GM19328 (cell line): ENCODE data around the gene LRP3.
"Not testable (repeated sequence)": the region's sequence is repeated elsewhere in the genome, so short reads cannot be mapped to it uniquely, and the experiment has no call there.

ENCODE experiments used
- ATAC-seq: cut with Tn5 transposase; IDR thresholded peaks from one replicate; pipeline ENCODE4 v1.9.1; 2021; ENCODE audit warnings: mild to moderate bottlenecking, moderate library complexity; ENCODE audit not compliant: unreplicated experiment

Gene LRP3, protein sequence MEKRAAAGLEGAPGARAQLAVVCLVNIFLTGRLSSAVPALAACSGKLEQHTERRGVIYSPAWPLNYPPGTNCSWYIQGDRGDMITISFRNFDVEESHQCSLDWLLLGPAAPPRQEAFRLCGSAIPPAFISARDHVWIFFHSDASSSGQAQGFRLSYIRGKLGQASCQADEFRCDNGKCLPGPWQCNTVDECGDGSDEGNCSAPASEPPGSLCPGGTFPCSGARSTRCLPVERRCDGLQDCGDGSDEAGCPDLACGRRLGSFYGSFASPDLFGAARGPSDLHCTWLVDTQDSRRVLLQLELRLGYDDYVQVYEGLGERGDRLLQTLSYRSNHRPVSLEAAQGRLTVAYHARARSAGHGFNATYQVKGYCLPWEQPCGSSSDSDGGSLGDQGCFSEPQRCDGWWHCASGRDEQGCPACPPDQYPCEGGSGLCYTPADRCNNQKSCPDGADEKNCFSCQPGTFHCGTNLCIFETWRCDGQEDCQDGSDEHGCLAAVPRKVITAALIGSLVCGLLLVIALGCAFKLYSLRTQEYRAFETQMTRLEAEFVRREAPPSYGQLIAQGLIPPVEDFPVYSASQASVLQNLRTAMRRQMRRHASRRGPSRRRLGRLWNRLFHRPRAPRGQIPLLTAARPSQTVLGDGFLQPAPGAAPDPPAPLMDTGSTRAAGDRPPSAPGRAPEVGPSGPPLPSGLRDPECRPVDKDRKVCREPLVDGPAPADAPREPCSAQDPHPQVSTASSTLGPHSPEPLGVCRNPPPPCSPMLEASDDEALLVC

DNA sequence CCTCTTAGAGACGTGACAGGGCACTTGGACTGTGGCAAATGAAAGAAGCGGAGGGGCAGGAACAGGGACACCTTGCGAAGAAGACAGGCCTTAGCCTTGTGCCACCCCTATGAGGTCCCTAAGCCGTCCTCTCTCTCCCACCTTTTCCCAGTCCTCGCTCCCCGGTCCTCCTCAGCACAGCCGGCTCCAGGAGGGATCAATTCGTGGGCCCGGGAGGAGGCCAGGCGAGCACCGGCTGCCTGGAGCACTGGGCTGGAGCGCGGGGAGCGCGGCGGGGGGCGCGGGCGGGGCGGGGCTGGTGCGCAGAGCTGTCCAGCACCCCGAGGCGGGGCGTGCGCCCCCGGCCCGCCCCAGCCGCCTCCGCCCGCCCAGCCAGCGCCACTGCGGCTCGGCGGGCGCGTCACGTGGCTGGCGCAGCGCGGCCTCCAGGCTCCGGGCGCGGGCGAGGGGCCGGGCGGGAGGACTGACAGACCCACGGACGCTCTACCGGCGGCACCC is at the start of gene LRP3:
LRP3 (plus strand) TSS at position 466 of the 498 bp plus-strand sequence. CDS start 456 bp downstream, outside the sequence.
- ATAC-seq: no peak

DNA sequence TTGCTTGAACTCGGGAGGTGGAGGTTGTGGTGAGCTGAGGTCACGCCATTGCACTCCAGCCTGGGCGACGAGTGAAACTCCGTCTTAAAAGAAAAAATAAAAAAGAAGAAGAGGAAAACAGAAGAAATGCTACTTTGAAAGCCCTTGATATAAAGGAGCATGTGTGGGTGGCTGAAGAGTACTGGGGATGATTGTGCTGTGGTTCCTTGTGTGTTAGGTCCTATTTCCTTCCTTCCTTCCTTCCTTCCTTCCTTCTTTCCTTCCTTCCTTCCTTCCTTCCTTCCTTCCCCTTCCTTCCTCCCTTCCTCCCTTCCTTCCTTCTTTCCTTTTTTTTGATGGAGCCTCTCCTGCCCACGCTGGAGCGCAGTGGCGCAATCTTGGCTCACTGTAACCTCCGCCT is 47.9 kb upstream of the LRP3 start:
- ATAC-seq: no peak

DNA sequence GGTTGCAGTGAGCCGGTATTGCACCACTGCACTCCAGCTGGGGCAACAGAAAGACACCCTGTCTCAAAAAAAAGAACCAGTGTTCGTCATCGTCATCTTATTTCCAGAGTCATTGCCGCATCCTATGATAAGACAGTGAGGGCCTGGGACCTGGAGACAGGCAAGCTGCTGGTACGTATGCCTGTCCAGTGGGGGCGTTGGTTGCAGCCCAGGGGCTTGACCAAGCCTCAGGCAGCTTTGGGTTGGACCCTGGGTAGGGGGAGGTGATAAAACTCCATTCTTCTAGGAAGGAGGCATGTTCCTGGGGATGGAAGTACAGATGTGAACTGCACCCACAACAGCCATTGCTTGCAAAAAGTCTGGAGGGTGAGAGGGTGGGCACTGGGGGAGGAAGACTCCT is 46.6 kb upstream of the LRP3 start:
- no peak for ATAC-seq

DNA sequence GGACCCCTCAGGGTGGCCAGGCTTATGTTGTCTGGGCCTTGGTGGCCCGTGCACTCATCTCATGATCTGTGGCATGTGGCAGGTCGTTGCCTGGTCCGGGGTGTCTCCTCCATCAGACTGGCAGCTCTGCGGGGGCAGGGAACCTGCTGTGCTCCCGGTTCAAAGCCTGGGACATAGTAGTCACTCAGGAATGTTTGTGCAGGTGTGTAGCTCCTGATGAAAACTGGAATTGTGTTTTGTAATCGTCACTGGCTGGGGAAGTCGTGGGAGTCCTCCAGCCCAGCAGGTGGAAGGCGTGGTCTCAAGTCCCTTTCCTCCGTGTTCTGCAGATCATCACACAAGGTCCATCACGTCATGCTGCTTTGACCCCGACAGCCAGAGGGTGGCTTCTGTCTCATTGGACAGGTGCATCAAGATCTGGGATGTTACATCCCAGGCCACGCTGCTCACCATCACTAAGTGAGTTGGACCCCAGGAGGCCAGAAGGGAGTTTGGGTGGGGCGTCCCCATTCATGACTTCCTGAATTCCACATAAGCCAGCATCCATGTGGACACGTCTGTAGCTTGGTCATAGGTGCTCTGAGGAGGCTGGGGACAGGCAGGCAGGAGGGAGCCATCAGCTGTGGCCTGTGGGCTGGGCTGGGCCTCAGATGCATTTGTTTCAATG is 43.1 kb upstream of the LRP3 start:
- ATAC-seq: no peak

DNA sequence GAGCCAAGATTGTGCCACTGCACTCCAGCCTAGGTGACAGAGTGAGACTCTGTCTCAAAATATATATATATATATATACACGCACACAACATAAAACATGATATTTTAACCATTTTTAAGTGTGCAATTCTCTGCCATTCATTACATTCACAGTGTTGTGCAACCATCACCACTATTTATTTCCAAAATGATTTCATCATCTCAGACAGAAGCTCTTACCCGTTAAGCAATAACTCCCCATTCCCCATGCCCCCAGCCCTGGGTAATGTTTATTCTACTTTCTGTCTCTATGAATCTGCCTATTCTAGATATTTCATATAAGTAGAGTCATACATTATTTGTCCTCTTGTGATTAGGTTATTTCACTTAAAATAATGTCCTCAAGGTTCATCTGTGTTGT is 42.0 kb upstream of the LRP3 start:
- no peak for ATAC-seq

DNA sequence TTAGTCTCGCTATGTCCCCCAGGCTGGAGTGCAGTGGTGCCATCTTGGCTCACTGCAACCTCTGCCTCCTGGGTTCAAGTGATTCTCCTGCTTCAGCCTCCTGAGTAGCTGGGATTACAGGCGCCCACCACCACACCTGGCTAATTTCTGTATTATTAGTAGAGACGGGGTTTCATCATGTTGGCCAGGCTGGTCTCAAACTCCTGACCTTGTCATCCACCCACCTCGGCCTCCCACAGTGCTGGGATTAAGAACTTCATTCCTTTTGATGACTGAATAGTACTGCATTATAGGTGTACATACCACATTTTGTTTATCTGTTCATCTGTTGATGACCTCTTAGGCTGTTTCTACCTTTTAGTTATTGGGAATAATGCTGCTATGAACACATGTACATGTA is 41.5 kb upstream of the LRP3 start:
- ATAC-seq: not testable (repeated sequence)

DNA sequence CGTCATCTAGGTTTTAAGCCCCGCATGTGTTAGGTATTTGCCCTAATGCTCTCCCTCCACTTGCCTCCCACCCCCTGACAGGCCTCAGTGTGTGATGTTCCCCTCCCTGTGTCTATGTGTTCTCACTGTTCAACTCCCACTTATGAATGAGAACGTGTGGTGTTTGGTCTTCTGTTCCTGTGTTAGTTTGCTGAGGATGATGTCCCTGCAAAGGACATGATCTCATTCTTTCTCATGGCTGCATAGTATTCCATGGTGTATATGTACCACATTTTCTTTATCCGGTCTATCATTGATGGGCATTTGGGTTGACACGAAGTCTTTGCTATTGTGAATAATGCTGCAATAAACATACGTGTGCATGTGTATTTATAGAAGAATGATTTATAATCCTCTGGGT is 39.8 kb upstream of the LRP3 start:
- not testable (repeated sequence) for ATAC-seq

DNA sequence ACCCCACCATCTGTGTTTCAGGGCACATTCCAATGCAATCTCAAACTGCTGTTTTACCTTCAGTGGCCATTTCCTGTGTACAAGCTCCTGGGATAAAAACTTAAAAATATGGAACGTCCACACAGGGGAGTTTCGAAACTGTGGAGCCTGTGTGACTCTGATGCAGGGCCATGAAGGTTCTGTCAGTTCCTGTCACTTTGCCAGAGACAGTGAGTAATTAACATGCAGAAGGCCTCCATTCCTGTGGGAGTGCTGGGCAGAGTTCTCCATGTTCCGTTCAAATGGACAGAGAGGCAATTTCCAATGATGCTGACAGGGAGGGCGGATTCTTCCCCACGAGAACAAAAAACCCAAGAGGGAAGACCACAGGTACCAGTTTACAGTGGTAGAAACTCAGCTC is 37.8 kb upstream of the LRP3 start:
- no peak for ATAC-seq

DNA sequence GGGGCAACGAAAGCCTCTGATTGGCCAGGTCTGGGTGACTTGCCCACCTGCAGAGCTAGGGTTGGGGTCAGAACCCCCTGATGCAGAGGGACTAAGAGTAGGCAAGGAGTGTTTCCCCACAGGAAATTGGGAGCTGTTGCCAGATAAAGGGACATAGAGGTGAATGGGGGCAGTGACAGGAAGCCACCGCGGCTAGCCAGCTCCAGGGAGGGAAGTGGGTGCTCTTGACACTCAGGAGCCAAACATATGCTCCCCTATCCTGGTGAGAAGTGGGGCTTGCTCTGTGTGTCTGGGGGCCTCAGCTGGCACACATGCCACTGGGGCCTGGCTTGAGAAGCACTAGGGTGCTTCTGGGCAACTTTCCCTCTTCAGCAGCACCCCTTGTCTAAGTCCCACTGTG is 36.2 kb upstream of the LRP3 start:
- no peak for ATAC-seq

DNA sequence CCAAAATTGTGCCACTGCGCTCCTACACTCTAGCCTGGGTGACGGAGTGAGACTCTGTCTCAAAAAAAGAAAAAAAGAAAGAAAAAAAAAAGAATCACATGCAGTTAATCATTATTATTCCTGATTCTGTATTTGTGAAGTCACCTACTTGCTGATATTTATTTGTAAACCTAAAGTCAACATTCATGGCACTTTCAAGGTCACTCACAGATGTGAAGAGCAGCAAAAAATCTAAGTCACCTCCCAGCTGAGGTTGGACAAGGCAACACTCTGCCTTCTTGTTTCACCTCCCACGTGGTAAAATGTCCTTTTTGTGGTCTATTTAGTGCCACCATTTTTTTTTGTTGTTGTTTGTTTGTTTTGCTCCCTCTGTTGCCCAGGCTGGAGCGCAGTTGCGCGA is 35.8 kb upstream of the LRP3 start:
- no peak for ATAC-seq

DNA sequence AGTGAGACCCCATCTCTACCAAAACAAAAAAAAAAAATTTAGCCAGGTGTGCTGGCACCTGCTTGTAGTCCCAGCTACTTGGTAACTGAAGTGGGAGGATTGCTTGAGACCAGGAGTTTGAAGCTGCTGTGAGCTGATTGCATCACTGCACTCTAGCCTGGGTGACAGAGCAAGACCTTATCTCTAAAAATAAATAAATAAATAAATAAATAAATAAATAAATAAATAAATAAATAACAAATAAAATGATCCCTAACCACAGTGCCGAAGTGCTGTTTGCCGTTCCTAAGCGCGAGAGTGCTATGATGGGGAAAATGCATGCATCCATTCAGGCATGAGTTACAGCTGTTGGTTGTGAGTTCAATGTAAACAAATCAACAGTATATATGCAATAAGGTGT is 35.0 kb upstream of the LRP3 start:
- ATAC-seq: no peak

DNA sequence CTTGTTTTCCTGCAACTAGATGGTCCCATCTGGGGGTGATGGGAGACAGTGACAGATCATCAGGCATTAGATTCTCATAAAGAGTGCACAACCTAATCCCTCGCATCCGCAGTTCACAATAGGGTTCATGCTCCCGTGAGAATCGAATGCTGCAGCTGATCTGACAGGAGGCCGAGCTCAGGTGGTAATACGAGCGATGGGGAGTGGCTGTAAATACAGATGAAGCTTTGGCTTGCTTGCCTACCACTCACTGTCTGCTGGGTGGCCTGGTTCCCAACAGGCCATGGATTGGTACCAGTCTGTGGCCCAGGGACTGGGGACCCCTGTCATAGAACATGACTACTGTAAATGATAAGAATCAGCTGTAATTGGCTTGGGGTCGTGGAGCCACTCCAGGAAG is 34.2 kb upstream of the LRP3 start:
- no peak for ATAC-seq

DNA sequence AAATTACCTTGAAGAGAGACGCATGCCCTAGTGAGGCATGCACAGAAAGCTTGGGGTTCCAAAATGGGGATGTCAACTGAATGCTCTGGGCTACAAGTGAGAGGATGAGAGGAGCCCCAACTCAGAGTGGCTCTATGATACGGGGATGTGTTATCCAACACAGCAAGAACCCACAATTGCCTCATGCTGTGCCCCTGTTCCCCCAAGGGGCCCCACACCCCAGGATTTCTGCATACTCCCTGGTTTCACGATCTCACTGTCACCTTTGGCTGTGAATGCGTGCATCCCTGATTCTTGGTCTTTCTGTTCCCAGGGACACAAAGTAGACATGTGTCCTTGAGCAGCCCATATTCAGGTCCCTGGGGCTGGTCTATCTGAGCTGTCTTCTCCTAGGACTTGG is 32.9 kb upstream of the LRP3 start:
- ATAC-seq: no peak

DNA sequence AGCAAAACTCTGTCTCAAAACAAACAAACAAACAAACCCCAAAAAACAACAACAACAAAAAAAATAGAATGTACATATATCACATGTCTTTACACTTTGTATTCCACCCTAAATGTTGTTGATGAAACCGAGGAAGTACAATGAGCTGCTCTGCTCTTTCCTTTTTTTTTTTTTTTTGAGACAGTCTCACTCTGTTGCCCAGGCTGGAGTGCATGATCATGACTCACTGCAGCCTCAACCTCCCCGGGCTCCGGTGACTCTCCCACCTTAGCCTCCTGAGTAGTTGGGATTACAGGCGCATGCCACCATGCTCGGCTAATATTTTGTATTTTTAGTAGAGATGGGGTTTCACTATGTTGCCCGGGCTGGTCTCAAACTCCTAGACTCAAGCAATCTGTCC is 30.6 kb upstream of the LRP3 start:
- no peak for ATAC-seq

DNA sequence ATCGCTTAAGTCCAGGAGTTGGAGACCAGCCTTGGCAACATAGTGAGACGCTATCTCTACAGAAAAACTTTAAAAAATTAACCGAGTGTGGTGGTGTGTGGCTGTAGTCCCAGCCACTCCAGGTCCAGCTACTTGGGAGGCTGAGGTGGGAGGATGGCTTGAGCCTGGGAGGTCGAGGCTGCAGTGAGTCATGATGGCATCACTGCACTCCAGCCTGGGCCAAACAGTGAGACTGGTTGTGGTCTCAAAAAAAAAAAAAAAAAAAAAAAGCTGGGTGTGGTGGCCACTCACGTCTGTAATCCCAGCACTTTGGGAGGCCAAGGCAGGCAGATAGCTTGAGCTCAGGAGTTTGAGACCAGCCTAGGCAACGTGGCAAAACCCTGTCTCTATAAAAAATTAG is 28.1 kb upstream of the LRP3 start:
- not testable (repeated sequence) for ATAC-seq

DNA sequence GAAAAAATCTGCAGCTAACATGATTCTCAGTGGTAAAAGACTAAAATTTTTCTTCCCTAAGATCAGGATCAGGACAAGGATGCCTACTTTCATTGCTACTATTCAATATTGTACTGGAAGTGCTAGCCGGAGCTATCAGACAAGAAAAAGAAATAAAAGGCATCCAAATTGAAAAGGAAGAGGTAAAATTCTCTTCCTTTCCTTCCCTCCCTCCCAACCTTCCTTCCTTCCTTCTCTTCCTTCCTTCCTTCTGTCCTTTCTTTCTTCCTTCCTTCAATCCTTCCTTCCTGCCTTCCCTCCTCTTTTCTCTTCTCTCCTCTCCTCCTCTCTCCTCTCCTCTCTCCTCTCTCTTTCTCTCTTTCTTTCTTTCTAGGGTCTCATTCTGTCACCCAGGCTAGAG is 26.7 kb upstream of the LRP3 start:
- ATAC-seq: no peak

DNA sequence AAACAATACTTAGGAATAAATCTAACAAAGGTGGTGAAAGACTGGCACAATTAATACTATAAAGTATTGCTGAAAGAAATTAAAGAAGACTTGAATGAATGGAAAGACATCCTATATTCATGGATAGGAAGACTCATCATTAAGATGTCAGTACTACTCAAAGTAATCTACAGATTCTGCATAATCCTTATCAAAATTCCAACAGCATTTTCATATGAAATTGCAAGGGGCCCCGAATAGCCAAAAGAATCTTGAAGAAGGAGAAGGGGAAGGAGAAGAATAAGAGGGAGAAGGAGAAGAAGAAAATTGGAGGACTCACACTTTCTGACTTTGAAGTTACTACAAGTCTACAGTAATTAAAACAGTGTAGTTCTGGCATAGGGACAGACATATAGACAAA is 25.6 kb upstream of the LRP3 start:
- ATAC-seq: no peak

DNA sequence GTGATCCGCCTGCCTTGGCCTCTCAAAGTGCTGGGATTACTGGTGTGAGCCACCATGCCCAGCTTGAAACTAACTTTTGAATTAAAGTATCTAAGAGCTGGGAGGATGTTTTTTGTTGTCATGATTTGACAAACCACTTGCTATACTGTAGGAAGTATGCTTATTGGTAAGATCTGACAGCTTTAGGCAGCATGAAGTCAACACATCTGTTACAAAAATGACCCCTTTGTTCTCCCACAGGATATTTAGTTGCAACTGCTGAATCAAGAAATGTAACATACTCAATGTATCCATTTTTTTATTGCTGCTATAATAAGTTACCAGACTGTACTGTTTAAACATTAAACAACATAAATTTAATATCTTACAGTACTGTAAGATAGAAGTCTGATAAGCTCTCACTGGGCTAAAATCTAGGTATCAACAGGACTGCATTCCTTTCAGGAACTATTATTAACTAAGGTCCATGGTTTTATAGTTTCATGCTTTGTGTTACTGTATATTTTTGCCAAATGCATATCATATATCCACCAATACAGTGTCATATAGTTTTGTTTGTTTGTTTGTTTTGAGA is 22.8 kb upstream of the LRP3 start:
- ATAC-seq: no peak

DNA sequence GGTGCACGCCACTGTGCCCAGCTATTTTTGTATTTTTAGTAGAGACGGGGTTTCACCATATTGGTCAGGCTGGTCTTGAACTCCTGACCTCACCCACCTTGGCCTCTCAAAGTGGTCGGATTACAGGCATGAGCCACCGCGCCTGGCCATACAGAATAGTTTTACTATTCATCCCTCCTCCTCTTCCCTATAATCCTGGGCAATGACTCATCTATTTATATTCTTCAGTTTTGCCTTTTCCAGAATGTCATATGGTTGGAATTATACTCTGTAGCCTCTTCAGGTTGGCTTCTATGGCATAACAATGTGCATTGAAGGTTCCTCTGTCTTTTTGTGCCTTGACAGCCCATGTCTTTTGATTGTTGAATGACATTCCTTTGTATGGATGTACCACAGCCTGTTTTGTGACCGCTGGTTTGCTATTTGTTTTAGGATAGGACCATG is 22.2 kb upstream of the LRP3 start:
- no peak for ATAC-seq

DNA sequence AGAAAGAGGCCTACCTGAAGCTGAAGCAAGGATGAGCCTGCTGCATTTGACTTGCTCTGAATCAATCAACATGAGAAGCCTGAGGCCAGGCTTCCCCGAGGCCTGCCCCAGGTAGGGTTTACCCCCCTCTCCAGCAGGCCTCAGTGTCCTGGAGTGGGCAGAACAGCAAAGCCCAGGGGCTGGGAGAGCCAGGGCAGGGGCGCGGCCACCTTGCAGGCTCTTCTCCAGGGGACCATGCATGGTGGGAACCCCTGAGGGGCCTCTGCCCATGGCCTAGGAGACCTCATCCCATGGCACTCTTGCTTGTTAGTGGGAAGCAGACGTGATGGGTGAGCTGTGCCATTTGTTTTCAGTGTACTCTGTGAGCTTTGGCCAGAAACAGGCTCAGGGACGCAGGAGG is 19.9 kb upstream of the LRP3 start:
- no peak for ATAC-seq

DNA sequence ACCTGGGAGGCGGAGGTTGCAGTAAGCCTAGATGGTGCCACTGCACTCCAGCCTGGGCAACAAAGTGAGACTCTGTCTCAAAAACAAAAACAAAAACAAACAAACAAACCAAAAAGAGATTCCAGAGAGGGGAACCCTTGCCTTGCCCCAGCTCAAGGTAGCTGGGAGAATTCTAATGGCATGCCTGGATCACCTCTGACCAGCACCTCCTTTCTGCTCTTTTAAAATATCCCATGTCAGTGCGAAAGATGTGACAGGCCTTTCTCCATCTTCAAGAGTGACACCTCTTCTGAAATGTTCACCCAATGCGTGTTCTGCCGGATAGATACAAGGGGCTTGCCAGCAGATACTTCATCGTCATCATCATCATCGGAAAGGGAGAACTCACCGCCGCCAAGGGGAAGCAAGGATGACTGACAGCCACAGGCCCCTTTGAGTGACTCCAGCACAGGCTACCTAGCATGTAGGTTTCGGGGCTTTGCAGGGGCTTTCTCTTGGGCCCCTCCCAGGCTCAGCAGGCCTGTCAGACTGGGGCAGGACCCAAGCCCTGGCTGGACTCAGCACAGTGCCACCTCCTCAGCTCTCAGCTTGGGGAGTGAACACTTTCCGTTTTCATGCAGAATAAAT is 18.9 kb upstream of the LRP3 start:
- no peak for ATAC-seq
